Prostate gland (tissue), 2 donors: Measurements from ENCODE around the gene INHBE. TPM values are rescaled to one million over a fixed set of nuclear protein-coding genes. Genes with fewer than 3 reads are reported as not detected.
"Not testable (repeated sequence)": the region's sequence is repeated elsewhere in the genome, so short reads cannot be mapped to it uniquely, and the experiment has no call there.

ENCODE experiments used
- DNase-seq: peaks from one replicate; pipeline ENCODE4 v3.0.0-alpha.2; 2019; ENCODE audit warnings: low spot score
- H3K27ac ChIP-seq, 2 donors: fragments of 200-600 bp; sonication (generic); 2 replicates each; pipeline ENCODE4 v1.5.1; 2017 to 2019
- H3K27me3 ChIP-seq: fragments of 200-600 bp; sonication (generic); replicated peaks from 2 replicates; pipeline ENCODE4 v1.5.1; 2019; ENCODE audit not compliant: insufficient read depth
- H3K36me3 ChIP-seq, 2 donors: fragments of 200-600 bp; sonication (generic); 1 replicate in 1 of 2; 2 replicates in 1 of 2; pipeline versions ENCODE4 v1.5.1 to v1.8.1; 2017 to 2019
- H3K4me1 ChIP-seq: fragments of 200-600 bp; sonication (generic); replicated peaks from 2 replicates; pipeline ENCODE4 v1.5.1; 2019
- H3K4me3 ChIP-seq, 2 donors: fragments of 200-600 bp; sonication (generic); 2 replicates each; pipeline ENCODE4 v1.5.1; 2017 to 2019
- H3K9me3 ChIP-seq: fragments of 200-600 bp; sonication (generic); 2 replicates; pipeline ENCODE4 v1.5.1; 2017
- CTCF ChIP-seq, 4 experiments: fragments of 200-600 bp in 2 of 4; fragments of 450-650 bp in 2 of 4; sonication (generic) in 2 of 4; IDR thresholded peaks; 1 replicate in 3 of 4; 2 replicates in 1 of 4; pipeline ENCODE4 v1.5.1; 2016 to 2019; ENCODE audit warnings: antibody characterized with exemption in 4 of 4, mild to moderate bottlenecking in 2 of 4, moderate library complexity in 2 of 4
- POLR2A ChIP-seq: fragments of 450-650 bp; IDR thresholded peaks from one replicate; pipeline ENCODE4 v1.6.1; 2016; ENCODE audit warnings: antibody characterized with exemption, mild to moderate bottlenecking
- POLR2AphosphoS5 ChIP-seq: sonication (generic); formaldehyde crosslinking; IDR thresholded peaks from one replicate; pipeline ENCODE4 v1.6.1; 2017; ENCODE audit warnings: antibody characterized with exemption
- WGBS: methylation state at CpG from one replicate; pipeline ENCODE4 v1.1.5; 2018; 5-methylcytosine and 5-hydroxymethylcytosine counted together
- intact Hi-C: fragments of 100-400 bp; cut with DNase I; formaldehyde crosslinking; loops from one replicate; pipeline ENCODE4 v1.14.2; 2022
- total RNA-seq, 2 donors: library from RNA; depleted of rRNA; stranded (reverse); fragments of >200 nt; gene quantifications; one replicate each; pipeline ENCODE4 v1.1.0, GENCODE V29; 2016

The INHBE gene
- total RNA-seq, 2 donors from 2014 or later = not detected

- intact Hi-C loops = no loop called here
- no peak for DNase-seq
Observed at GRCh38 chr12:57418255-57418654, 36.9 kb upstream of the INHBE start.

GRCh38 chr12:57419495-57419894, 35.6 kb upstream of the INHBE start:
- no peaks in the 10 kb centered on the region for H3K9me3 ChIP-seq
- no peak overlapping the region for H3K27ac ChIP-seq
- no peak for DNase-seq
- H3K4me3 ChIP-seq = no peak overlapping the region
- no peaks in the 10 kb centered on the region for H3K36me3 ChIP-seq
- no peaks in the 10 kb centered on the region for H3K27me3 ChIP-seq
- 97% methylated on average over 2 of the region's 2 CpGs for WGBS
- H3K4me1 ChIP-seq = no peaks in the 10 kb centered on the region
- intact Hi-C loops = no loop called here
- TF ChIP-seq POLR2AphosphoS5 (no peak), CTCF (IDR thresholded peaks at IDR 0.05) (no peak)

More at GRCh38 chr12:57418255-57418654, 36.9 kb upstream of the INHBE start:
- WGBS = 88% methylated on average over 9 of the region's 9 CpGs
- no peak overlapping the region for H3K4me3 ChIP-seq
- no peaks in the 10 kb centered on the region for H3K9me3 ChIP-seq
- H3K27me3 ChIP-seq = no peaks in the 10 kb centered on the region
- no peak overlapping the region for H3K27ac ChIP-seq
- H3K36me3 ChIP-seq = no peaks in the 10 kb centered on the region
- TF ChIP-seq CTCF (IDR thresholded peaks at IDR 0.05) (no peak), POLR2A (no peak), POLR2AphosphoS5 (no peak)
- H3K4me1 ChIP-seq = no peaks in the 10 kb centered on the region

- TF ChIP-seq POLR2AphosphoS5 (no peak), POLR2A (no peak), CTCF (IDR thresholded peaks at IDR 0.05) (no peak)
- intact Hi-C loops = no loop called here
- Histone ChIP-seq H3K36me3 (no peaks in the 10 kb centered on the region), H3K27ac (no peak overlapping the region), H3K4me1 (no peaks in the 10 kb centered on the region), H3K27me3 (no peaks in the 10 kb centered on the region), H3K4me3 (no peak overlapping the region), H3K9me3 (no peaks in the 10 kb centered on the region)
- WGBS = 97% methylated on average over 5 of the region's 5 CpGs
- no peak for DNase-seq
Observed at GRCh38 chr12:57420482-57420881, 34.6 kb upstream of the INHBE start.

- H3K27me3 ChIP-seq, H3K4me3 ChIP-seq, H3K9me3 ChIP-seq, H3K36me3 ChIP-seq, H3K4me1 ChIP-seq, DNase-seq, intact Hi-C loops: not testable (repeated sequence)
- H3K27ac ChIP-seq = peak overlapping the region in 1 of 2 donors; percentile 2
- 89% methylated on average over 10 of the region's 10 CpGs for WGBS
Observed at GRCh38 chr12:57426948-57427347, 28.2 kb upstream of the INHBE start.

GRCh38 chr12:57428965-57429364, 26.1 kb upstream of the INHBE start:
- WGBS = 78% methylated on average over 6 of the region's 6 CpGs
- no peak for TF ChIP-seq CTCF (IDR thresholded peaks at IDR 0.05)
- DNase-seq = no peak
- no peaks in the 10 kb centered on the region for H3K27me3 ChIP-seq
- H3K4me3 ChIP-seq = no peak overlapping the region
- H3K36me3 ChIP-seq = no peaks in the 10 kb centered on the region
- intact Hi-C loops = no loop called here
- peak overlapping the region; percentile 87 to 99 for H3K27ac ChIP-seq
- H3K9me3 ChIP-seq = no peaks in the 10 kb centered on the region
- no peaks in the 10 kb centered on the region for H3K4me1 ChIP-seq
